Measurements from ENCODE around the gene RPH3AL. TPM values are rescaled to one million over a fixed set of nuclear protein-coding genes. Genes with fewer than 3 reads are reported as not detected.

Gene RPH3AL
- total and polyA plus RNA-seq, 2 of the 8 experiments (the other 6 are each of a cell fraction or from before 2014, with no cell fraction given): 5.6 to 5.8 TPM

GRCh38 chr17:172401-172800, 180.2 kb downstream of the RPH3AL start:
- Histone ChIP-seq H2AFZ (ENCODE audit: low read length) (no peak overlapping the region), H2BK12ac (ENCODE audit: low read depth, low read length) (no peak overlapping the region), H2BK120ac (replicated peaks; ENCODE audit: low read depth, low read length) (no peak overlapping the region), H3K79me1 (ENCODE audit: low read depth, low read length) (peaks cover 2% of the 10 kb centered on the region; the same call in 1 of the 2 replicates), H2BK15ac (ENCODE audit: low read length) (0 out of 2 replicates have a peak overlapping the region, but pooled peaks have one; percentile 29), H3K4me2 (ENCODE audit: insufficient read depth in 1 of 2, low read depth in 2 of 2, low read length in 2 of 2) (no peak overlapping the region), H2BK5ac (ENCODE audit: low read depth, low read length) (no peak overlapping the region), H3K18ac (ENCODE audit: extremely low read depth, low read length) (no peak overlapping the region), H3K9ac (replicated peaks in 1 of 4; ENCODE audit: extremely low read depth in 1 of 4, low read depth in 3 of 4, low read length in 3 of 4) (no peak overlapping the region), H3K4me1 (replicated peaks in 1 of 4; ENCODE audit: control insufficient read depth in 3 of 4, insufficient read depth in 4 of 4, low read length in 3 of 4) (no peaks in the 10 kb centered on the region), H3K27ac (ENCODE audit: low read depth, low read length) (no peak overlapping the region), H4K91ac (replicated peaks; ENCODE audit: insufficient read length, low read length) (no peak overlapping the region), H4K20me1 (replicated peaks in 1 of 2; ENCODE audit: control insufficient read depth in 1 of 2, insufficient read depth in 2 of 2, low read length in 2 of 2) (peaks cover 0 to 2% of the 10 kb centered on the region in 2 experiments), H3K23me2 (ENCODE audit: low read depth, low read length) (no peaks in the 10 kb centered on the region), H4K5ac (ENCODE audit: insufficient read length, low read depth, low read length) (no peak overlapping the region), H3K56ac (replicated peaks; ENCODE audit: insufficient read length, low read depth, low read length) (no peak overlapping the region), H3K4me3 (ENCODE audit: extremely low read depth in 1 of 4, insufficient read depth in 2 of 4, low read depth in 3 of 4, low read length in 4 of 4) (no peak overlapping the region), H3K4ac (replicated peaks; ENCODE audit: insufficient read length, low read depth, low read length) (no peak overlapping the region), H3K36me3 (ENCODE audit: control insufficient read depth in 2 of 4, insufficient read depth in 4 of 4, low read length in 3 of 4) (no peaks in the 10 kb centered on the region), H3K9me3 (ENCODE audit: insufficient read depth in 2 of 2, low read depth in 1 of 2, low read length in 1 of 2) (no peaks in the 10 kb centered on the region), H3K79me2 (ENCODE audit: control insufficient read depth in 1 of 2, insufficient read depth in 2 of 2, low read length in 2 of 2) (no peaks in the 10 kb centered on the region), H3K23ac (ENCODE audit: insufficient read length) (no peak overlapping the region), H3K27me3 (replicated peaks in 1 of 4; ENCODE audit: control insufficient read depth in 3 of 4, extremely low read depth in 1 of 4, insufficient read depth in 3 of 4, low read length in 3 of 4) (no peaks in the 10 kb centered on the region; a peak in 2 of 7 replicates), H2AK5ac (ENCODE audit: low read depth, low read length) (no peak overlapping the region), H2BK20ac (ENCODE audit: low read length) (no peak overlapping the region), H4K8ac (ENCODE audit: extremely low read depth, insufficient read depth, low read length) (no peak overlapping the region), H3K14ac (ENCODE audit: insufficient read length) (no peak overlapping the region)
- FAIRE-seq: no peak
- WGBS, 2 experiments (ENCODE audit: extremely low coverage in 1 of 2, insufficient coverage in 1 of 2, insufficient read length in 1 of 2, insufficient replicate concordance in 2 of 2, low coverage in 1 of 2, low lambda C conversion rate in 2 of 2, missing lambda C conversion rate in 1 of 2): 84% methylated on average over 10 of the region's 11 CpGs; no CpG with 5 or more reads in 1 of the 2 experiments
- no peak for DNase-seq (ENCODE audit: low read depth in 1 of 2, low spot score in 2 of 2)
- ChIA-PET POLR2A (ENCODE audit: partially characterized antibody) (no interaction called here), CTCF (ENCODE audit: partially characterized antibody) (interaction anchor here (0.8 to 2.0 kb wide), 8 partner anchors 8 to 229 kb away, joined by 3 to 8 read pairs (median 4); no protein-coding TSS in a partner anchor)
- TF ChIP-seq, protein P1, sequence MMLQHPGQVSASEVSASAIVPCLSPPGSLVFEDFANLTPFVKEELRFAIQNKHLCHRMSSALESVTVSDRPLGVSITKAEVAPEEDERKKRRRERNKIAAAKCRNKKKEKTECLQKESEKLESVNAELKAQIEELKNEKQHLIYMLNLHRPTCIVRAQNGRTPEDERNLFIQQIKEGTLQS (IDR thresholded peaks at IDR 0.05; ENCODE audit: insufficient read depth, low read depth, low read length): no peak
- TF ChIP-seq SP4 (IDR thresholded peaks at IDR 0.05; ENCODE audit: low read length) (no peak), BCL11A (IDR thresholded peaks at IDR 0.05; ENCODE audit: low read depth in 2 of 2, low read length in 2 of 2) (no peak), TBP (IDR thresholded peaks at IDR 0.05; ENCODE audit: low read depth, low read length) (no peak), SAP30 (IDR thresholded peaks at IDR 0.05; ENCODE audit: insufficient read depth, insufficient replicate concordance, low read length) (no peak), RXRA (IDR thresholded peaks at IDR 0.05; ENCODE audit: insufficient read depth, low read depth, low read length) (no peak), SIX5 (IDR thresholded peaks at IDR 0.05; ENCODE audit: low read depth, low read length) (no peak), SIRT6 (IDR thresholded peaks at IDR 0.05; ENCODE audit: low read length) (no peak), JUN (IDR thresholded peaks at IDR 0.05; ENCODE audit: low read depth, low read length) (no peak)

Measured in H1 (cell line).